GM23338 (cell line): ENCODE results near the gene GIPC2. TPM values are rescaled to one million over a fixed set of nuclear protein-coding genes. Genes with fewer than 3 reads are reported as not detected.

ENCODE experiments used
- ATAC-seq: fragments of 200-7000 bp; cut with Tn5 transposase; 3 replicates; pipeline ENCODE4 v1.9.1; 2020
- DNase-seq: peaks from one replicate; pipeline ENCODE4 v3.0.0-alpha.2; 2015; ENCODE audit warnings: low spot score
- H2AFZ ChIP-seq: fragments of 200-600 bp; sonication (generic); 2 replicates; pipeline ENCODE4 v1.8.0; 2016; ENCODE audit warnings: antibody characterized with exemption, mild to moderate bottlenecking, moderate library complexity
- H3F3A ChIP-seq: fragments of 200-600 bp; sonication (generic); replicated peaks from 2 replicates; pipeline ENCODE4 v1.8.0; 2017; ENCODE audit warnings: antibody characterized with exemption, mixed run types, low read depth
- H3K27ac ChIP-seq: fragments of 200-600 bp; sonication (generic); 2 replicates; pipeline ENCODE4 v1.6.1; 2016; ENCODE audit warnings: low read depth
- H3K27me3 ChIP-seq: fragments of 200-600 bp; sonication (generic); 2 replicates; pipeline ENCODE4 v1.8.0; 2016; ENCODE audit warnings: mild to moderate bottlenecking, mixed run types, moderate library complexity; ENCODE audit not compliant: insufficient read depth
- H3K36me3 ChIP-seq: fragments of 200-600 bp; sonication (generic); 2 replicates; pipeline ENCODE4 v1.8.0; 2016; ENCODE audit warnings: mild to moderate bottlenecking; ENCODE audit not compliant: insufficient read depth
- H3K4me1 ChIP-seq: fragments of 200-600 bp; sonication (generic); 2 replicates; pipeline ENCODE4 v1.8.0; 2016; ENCODE audit warnings: mild to moderate bottlenecking, moderate library complexity; ENCODE audit not compliant: insufficient read depth
- H3K4me2 ChIP-seq: fragments of 200-600 bp; sonication (generic); 2 replicates; pipeline ENCODE4 v1.7.1; 2017; ENCODE audit warnings: mixed run types
- H3K4me3 ChIP-seq: fragments of 200-600 bp; sonication (generic); 2 replicates; pipeline ENCODE4 v1.6.1; 2016; ENCODE audit warnings: mixed run types
- H3K79me2 ChIP-seq: fragments of 200-600 bp; sonication (generic); replicated peaks from 2 replicates; pipeline ENCODE4 v1.8.0; 2017; ENCODE audit warnings: mild to moderate bottlenecking; ENCODE audit not compliant: insufficient read depth
- H3K9me2 ChIP-seq: fragments of 200-600 bp; sonication (generic); 2 replicates; pipeline ENCODE4 v1.8.0; 2017; ENCODE audit not compliant: insufficient read depth
- H4K20me1 ChIP-seq: fragments of 200-600 bp; sonication (generic); replicated peaks from 2 replicates; pipeline ENCODE4 v1.8.0; 2017; ENCODE audit warnings: mild to moderate bottlenecking; ENCODE audit not compliant: insufficient read depth
- H3K27ac Mint-ChIP-seq: 2 replicates; pipeline ENCODE4 v1.8.0; 2020; ENCODE audit warnings: inconsistent platforms, mild to moderate bottlenecking, moderate library complexity, mixed read lengths
- H3K27me3 Mint-ChIP-seq: 3 replicates; pipeline ENCODE4 v1.8.0; 2022; ENCODE audit warnings: low read depth, mild to moderate bottlenecking, moderate library complexity, mixed read lengths, inconsistent platforms; ENCODE audit not compliant: insufficient read depth, poor library complexity
- H3K36me3 Mint-ChIP-seq: 3 replicates; pipeline ENCODE4 v1.8.0; 2021; ENCODE audit warnings: low read depth, mild to moderate bottlenecking, inconsistent platforms, moderate library complexity, mixed read lengths
- H3K4me1 Mint-ChIP-seq: 3 replicates; pipeline ENCODE4 v1.8.0; 2020; ENCODE audit warnings: mild to moderate bottlenecking, inconsistent platforms, mixed read lengths
- H3K4me3 Mint-ChIP-seq: 3 replicates; pipeline ENCODE4 v1.8.0; 2021; ENCODE audit warnings: moderate library complexity, mild to moderate bottlenecking, inconsistent platforms, mixed read lengths
- H3K9me3 Mint-ChIP-seq: 3 replicates; pipeline ENCODE4 v1.8.0; 2020; ENCODE audit warnings: moderate library complexity, mild to moderate bottlenecking, inconsistent platforms, mixed read lengths
- CREB1 ChIP-seq: fragments of 250-450 bp; sonication (Bioruptor Pico); IDR thresholded peaks from 2 replicates; pipeline ENCODE4 v1.5.0; 2020; ENCODE audit warnings: low read depth, mild to moderate bottlenecking, moderate library complexity
- ETS1 ChIP-seq: IDR thresholded peaks from 2 replicates; pipeline ENCODE4 v1.6.1; 2016; ENCODE audit warnings: antibody characterized with exemption
- EZH2 ChIP-seq: fragments of 200-600 bp; sonication (generic); IDR thresholded peaks from one replicate; pipeline ENCODE4 v1.8.0; 2017; ENCODE audit warnings: antibody characterized with exemption, mild to moderate bottlenecking, low read depth; ENCODE audit not compliant: unreplicated experiment
- EZH2phosphoT487 ChIP-seq: fragments of 200-600 bp; sonication (generic); IDR thresholded peaks from one replicate; pipeline ENCODE4 v1.8.1; 2018; ENCODE audit warnings: antibody characterized with exemption; ENCODE audit not compliant: unreplicated experiment
- JUNB ChIP-seq: IDR thresholded peaks from one replicate; pipeline ENCODE4 v1.6.1; 2016; ENCODE audit warnings: antibody characterized with exemption; ENCODE audit not compliant: unreplicated experiment
- NANOG ChIP-seq: IDR thresholded peaks from 2 replicates; pipeline ENCODE4 v1.6.1; 2016; ENCODE audit warnings: antibody characterized with exemption, borderline replicate concordance
- POLR2AphosphoS5 ChIP-seq: IDR thresholded peaks from 2 replicates; pipeline ENCODE4 v1.6.1; 2016; ENCODE audit warnings: antibody characterized with exemption, low read depth
- REST ChIP-seq: IDR thresholded peaks from one replicate; pipeline ENCODE4 v1.6.1; 2018; ENCODE audit warnings: antibody characterized with exemption; ENCODE audit not compliant: unreplicated experiment
- ZNF114 ChIP-seq: fragments of 250-450 bp; sonication (Bioruptor Pico); IDR thresholded peaks from 2 replicates; pipeline ENCODE4 v1.5.0; 2020; ENCODE audit warnings: mild to moderate bottlenecking, moderate library complexity
- ZNF331 ChIP-seq: fragments of 250-450 bp; sonication (Bioruptor Pico); IDR thresholded peaks from 2 replicates; pipeline ENCODE4 v1.5.0; 2020; ENCODE audit warnings: low read depth, mild to moderate bottlenecking, moderate library complexity
- ZNF462 ChIP-seq: fragments of 250-450 bp; sonication (Bioruptor Pico); IDR thresholded peaks from 2 replicates; pipeline ENCODE4 v1.5.0; 2020; ENCODE audit warnings: mild to moderate bottlenecking, moderate library complexity
- polyA plus RNA-seq: library from polyadenylated mRNA; unstranded; fragments of >200 nt; fragmentation: Nextera tagmentation; extraction: Ambion mirVana; gene quantifications from 2 replicates; pipeline ENCODE4 v1.2.1, GENCODE V29; 2016
- total RNA-seq: library from RNA; depleted of rRNA; stranded (reverse); fragments of >200 nt; shearing (Covaris generic); gene quantifications from 2 replicates; pipeline ENCODE4 v1.2.3, GENCODE V29; 2014

Gene GIPC2
- total and polyA plus RNA-seq, 2 experiments from 2014 or later, result 1.2 to 1.5 TPM

- peaks cover 9% of the 10 kb centered on the region for H3K4me1 Mint-ChIP-seq
These were observed 132.0 kb downstream of the GIPC2 start for GRCh38 chr1:78177708-78178270.

DNA sequence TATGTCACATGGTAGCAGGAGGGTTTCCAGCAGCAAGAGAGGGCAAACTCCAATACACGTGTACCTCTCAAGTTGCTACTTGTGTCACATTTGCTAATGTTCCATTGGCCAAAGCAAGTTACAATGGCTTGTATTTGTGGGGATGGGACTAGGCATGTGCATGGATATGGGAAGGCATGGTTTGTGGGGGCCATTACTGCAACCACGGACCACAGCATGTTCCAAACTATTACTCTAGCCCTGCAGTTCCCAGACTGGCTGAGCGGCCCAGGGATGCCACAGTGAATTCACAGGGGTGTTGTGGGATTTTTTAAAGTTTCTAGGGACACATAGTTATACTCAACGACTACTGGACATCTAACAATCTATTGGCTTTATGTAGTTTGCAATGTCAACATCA lies 133.1 kb downstream of the GIPC2 start:
- no peaks in the 10 kb centered on the region for H3K27me3 ChIP-seq
- Mint-ChIP-seq H3K36me3 (no peaks in the 10 kb centered on the region), H3K4me1 (peaks cover 8% of the 10 kb centered on the region), H3K27ac (no peak overlapping the region; the same call in 1 of the 2 replicates), H3K4me3 (no peak overlapping the region), H3K9me3 (no peaks in the 10 kb centered on the region; the same call in 2 of the 3 replicates), H3K27me3 (peaks cover 4% of the 10 kb centered on the region)
- no peaks in the 10 kb centered on the region for H3F3A ChIP-seq
- H3K4me2 ChIP-seq, result no peak overlapping the region
- H3K9me2 ChIP-seq, result no peaks in the 10 kb centered on the region; the same call in 1 of the 2 replicates
- no peak overlapping the region for H3K27ac ChIP-seq
- H3K4me3 ChIP-seq, result no peak overlapping the region
- ATAC-seq (no peak), DNase-seq (no peak)
- no peak overlapping the region for H2AFZ ChIP-seq
- H3K4me1 ChIP-seq, result peaks cover 3% of the 10 kb centered on the region; the same call in 1 of the 2 replicates
- no peaks in the 10 kb centered on the region for H3K79me2 ChIP-seq
- no peaks in the 10 kb centered on the region for H4K20me1 ChIP-seq
- H3K36me3 ChIP-seq, result no peaks in the 10 kb centered on the region
- TF ChIP-seq NANOG (no peak), ZNF462 (CRISPR knock-in tag) (no peak), EZH2 (no peak), REST (no peak), EZH2phosphoT487 (no peak), POLR2AphosphoS5 (no peak), ZNF114 (CRISPR knock-in tag) (no peak), ETS1 (no peak), CREB1 (CRISPR knock-in tag) (no peak), JUNB (no peak), ZNF331 (no peak)

More at GRCh38 chr1:78177708-78178270, 132.0 kb downstream of the GIPC2 start:
- Histone ChIP-seq H4K20me1 (no peaks in the 10 kb centered on the region), H3K79me2 (no peaks in the 10 kb centered on the region), H3K27ac (no peak overlapping the region), H3K36me3 (no peaks in the 10 kb centered on the region), H3F3A (no peaks in the 10 kb centered on the region), H3K4me3 (no peak overlapping the region), H3K4me1 (peaks cover 3% of the 10 kb centered on the region; the same call in 1 of the 2 replicates), H3K27me3 (no peaks in the 10 kb centered on the region), H2AFZ (no peak overlapping the region), H3K9me2 (no peaks in the 10 kb centered on the region; the same call in 1 of the 2 replicates), H3K4me2 (no peak overlapping the region)
- TF ChIP-seq POLR2AphosphoS5, result no peak
- TF ChIP-seq ZNF114 (CRISPR knock-in tag), result no peak
- no peak for TF ChIP-seq JUNB
- DNase-seq (no peak), ATAC-seq (no peak)
- Mint-ChIP-seq H3K27me3 (peaks cover 4% of the 10 kb centered on the region), H3K9me3 (no peaks in the 10 kb centered on the region; the same call in 2 of the 3 replicates), H3K27ac (no peak overlapping the region), H3K4me3 (no peak overlapping the region), H3K36me3 (no peaks in the 10 kb centered on the region)
